Breast epithelium (tissue), 3 donors: ENCODE data around the gene TBRG4.

Source experiments
- POLR2A ChIP-seq: fragments of 450-650 bp; IDR thresholded peaks from one replicate; pipeline ENCODE4 v1.6.1; 2016; ENCODE audit warnings: antibody characterized with exemption, mild to moderate bottlenecking, moderate library complexity
- TF ChIP-seq, protein P1 (sequence below), 3 donors: fragments of 450-650 bp; IDR thresholded peaks; one replicate each; pipeline ENCODE4 v1.5.1; 2016 to 2017; ENCODE audit warnings: antibody characterized with exemption in 3 of 3, mild to moderate bottlenecking in 3 of 3, moderate library complexity in 3 of 3

DNA sequence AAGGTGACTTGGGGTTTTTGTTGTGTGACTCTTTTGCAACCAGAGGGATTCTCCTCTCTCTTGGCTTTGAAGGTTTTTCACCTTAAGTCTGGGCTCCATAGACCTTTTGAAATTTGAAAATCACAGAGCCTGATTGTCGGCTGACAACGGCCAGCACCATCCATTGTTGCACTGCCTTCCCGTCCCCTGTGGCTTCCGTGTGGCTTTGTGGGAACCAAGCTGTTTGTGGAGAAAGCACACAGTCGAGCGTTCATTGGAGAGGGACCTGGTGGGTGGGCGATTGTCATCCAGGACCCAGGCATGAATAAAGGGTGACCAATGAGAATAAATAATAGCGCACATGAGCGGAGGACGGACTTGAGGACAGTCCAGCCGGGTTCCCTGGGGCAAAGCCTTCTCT lies 38.7 kb upstream of the TBRG4 start:
- TF ChIP-seq, protein P1, sequence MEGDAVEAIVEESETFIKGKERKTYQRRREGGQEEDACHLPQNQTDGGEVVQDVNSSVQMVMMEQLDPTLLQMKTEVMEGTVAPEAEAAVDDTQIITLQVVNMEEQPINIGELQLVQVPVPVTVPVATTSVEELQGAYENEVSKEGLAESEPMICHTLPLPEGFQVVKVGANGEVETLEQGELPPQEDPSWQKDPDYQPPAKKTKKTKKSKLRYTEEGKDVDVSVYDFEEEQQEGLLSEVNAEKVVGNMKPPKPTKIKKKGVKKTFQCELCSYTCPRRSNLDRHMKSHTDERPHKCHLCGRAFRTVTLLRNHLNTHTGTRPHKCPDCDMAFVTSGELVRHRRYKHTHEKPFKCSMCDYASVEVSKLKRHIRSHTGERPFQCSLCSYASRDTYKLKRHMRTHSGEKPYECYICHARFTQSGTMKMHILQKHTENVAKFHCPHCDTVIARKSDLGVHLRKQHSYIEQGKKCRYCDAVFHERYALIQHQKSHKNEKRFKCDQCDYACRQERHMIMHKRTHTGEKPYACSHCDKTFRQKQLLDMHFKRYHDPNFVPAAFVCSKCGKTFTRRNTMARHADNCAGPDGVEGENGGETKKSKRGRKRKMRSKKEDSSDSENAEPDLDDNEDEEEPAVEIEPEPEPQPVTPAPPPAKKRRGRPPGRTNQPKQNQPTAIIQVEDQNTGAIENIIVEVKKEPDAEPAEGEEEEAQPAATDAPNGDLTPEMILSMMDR (IDR thresholded peaks at IDR 0.05) = no peak
- TF ChIP-seq POLR2A = no peak
